ENCODE data around the gene CECR2.

DNA sequence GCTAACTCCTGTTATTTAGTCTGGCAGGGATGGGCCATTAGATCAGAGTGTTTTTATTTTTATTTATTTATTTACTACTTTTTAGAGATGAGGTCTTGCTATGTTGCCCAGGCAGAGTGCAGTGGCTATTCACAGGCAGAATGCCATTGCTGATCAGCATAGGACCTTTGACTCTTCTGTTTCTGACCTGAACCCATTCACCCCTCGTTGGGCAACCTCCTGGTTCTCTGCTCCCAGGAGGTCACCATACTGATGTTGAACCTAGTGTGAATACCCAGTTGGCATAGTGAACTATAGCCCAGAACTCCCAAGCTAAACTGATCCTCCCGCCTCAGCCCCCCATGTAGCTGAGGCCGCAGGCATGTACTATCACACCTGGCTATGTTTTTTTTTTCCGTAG lies 16.5 kb upstream of the CECR2 start:
- TF ChIP-seq EZH2phosphoT487 (IDR thresholded peaks at IDR 0.05; ENCODE audit: insufficient read depth, low read depth) (no peak), EZH2 (IDR thresholded peaks at IDR 0.05; ENCODE audit: insufficient read depth, poor library complexity, severe bottlenecking) (no peak)

Data from GM23248 (cell line).